GM19239 (cell line): ENCODE measurements around the gene NRDC.
A peak's percentile ranks its signal among the peaks of the same experiment; 100 is the strongest.

Experiments
- DNase-seq: peaks from one replicate; pipeline ENCODE4 v3.0.0; 2011; ENCODE audit warnings: low spot score; ENCODE audit not compliant: insufficient read length
- FAIRE-seq: peaks from 2 replicates; lab custom pipeline; 2011; peaks lifted over from hg19 to GRCh38; lab: Jason Lieb, UNC

Gene NRDC

DNA sequence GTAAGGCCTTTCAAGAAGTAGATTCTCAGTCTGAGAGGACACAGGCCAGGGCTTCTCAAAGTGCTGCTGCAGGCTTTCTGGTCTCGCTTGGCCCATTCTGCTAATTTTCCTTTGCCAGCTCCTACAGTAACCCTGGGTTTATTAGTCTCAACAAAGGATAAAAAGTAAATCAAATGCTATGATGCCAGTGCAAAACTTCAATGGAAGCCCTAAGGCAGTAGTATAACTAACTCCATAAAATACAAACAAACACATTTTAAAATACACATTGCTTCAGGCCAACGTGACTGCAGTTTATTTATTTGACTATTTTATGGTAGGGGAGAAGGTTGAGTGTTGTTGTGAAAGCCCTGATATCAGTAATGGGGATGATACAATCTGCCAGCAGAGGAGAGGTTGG lies 89.6 kb downstream of the NRDC start:
- FAIRE-seq: no peak
- DNase-seq: no peak

DNA sequence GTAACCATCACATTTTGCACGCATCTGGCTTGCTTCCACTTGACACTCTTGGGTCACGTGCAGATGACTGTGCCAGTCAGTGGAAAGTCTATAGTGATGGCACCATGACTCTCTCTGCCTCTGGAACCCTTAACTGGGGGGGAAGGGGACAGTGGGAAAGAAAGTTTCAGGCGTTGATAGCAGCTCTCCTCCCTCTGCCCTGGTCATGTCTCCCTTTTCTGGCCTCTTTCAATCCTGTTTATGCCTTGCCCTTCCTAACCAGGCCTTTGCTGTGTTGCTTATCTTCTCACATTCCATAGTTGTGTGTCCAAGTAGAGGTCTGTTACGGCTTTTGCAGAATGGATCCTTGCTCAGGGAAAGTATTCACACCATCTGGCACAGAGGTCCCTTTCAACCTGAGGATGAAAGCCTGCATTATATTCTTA lies 93.5 kb downstream of the NRDC start:
- DNase-seq: no peak
- no peak for FAIRE-seq

DNA sequence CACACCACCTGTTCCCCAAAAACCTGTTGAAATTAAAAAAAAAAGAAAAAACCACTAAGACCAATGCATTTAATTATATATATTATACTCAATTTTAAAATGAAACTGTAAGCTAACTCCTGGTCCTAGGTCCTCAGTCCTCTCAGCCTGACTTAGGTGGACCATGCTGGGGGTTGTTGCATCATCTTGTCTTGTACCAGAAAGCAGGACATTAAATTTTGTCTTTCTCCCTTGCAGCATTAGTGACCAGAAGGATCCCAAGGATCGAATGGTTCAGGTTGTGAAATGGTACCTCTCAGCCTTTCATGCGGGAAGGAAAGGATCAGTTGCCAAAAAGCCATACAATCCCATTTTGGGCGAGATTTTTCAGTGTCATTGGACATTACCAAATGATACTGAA lies 97.6 kb downstream of the NRDC start:
- no peak for FAIRE-seq

DNA sequence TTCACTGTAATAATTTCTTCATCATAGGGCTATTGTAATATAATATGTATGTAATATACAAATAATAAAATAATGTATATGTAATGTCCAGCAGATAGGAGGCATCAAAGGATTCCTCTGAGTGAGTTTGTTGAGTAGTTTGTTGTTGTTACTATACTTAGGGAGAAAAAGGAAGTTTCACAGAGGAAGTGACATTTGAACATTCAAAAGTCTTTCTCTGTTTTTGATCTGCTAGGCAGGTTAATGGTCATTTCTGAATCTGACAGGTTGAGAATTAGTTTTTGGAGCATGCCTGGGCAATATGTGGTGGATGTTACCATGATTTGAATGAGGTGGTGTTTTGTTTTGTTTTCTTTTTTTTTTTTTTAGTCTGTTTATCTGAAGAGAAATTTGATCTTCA lies 102.1 kb downstream of the NRDC start:
- FAIRE-seq: peak; percentile 52

More for the DNA sequence above, 97.6 kb downstream of the NRDC start:
- no peak for DNase-seq

DNA sequence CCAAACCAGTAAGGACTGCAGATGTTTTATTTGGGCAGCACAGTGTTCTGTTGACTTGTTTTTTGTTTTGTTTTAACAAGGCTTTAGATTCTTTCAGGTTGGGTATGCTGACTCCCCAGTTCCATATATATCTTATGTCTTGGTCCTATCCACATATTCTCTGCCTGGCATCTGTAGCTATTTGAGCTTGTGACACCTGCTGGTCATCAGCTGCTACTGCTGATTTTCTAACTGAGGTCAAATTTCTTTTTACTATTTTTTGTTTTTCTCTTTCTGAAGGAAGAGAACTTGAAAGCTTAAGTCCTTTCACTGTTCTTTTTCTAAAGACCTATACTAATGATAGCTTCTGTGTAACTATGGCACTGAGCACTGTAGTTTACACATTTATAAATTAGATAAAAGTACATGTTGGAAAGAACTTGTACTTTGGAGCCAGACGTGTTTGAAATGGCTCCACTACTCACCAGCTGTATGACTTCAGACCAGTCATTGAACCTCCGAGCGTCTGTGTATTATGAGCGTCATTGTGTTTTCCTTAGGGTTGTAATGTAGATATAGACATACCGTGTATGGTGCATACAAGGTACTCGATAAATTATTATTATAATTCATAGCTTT lies 109.4 kb downstream of the NRDC start:
- FAIRE-seq (peak; percentile 97), DNase-seq (peak; percentile 29)

More for the DNA sequence above, 102.1 kb downstream of the NRDC start:
- no peak for DNase-seq

DNA sequence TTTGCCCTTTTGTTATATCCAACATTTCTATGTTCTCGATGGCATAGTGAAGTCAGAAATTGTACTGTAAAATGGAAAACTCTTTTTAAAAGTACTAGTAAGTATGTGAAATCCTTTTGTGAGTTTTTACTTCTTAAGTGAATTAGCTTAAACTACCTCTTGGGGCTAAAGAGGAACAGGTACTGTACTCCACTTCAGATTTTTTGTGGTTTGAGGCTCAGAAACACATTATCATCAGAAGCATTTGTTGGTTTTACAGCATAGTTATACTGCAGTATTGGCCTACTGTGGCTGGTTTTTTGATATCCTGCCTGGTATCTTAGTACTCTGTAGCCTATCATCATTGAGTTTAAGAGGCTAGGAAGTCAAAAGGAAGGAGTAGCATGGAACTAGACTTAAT lies 117.2 kb downstream of the NRDC start:
- no peak for DNase-seq

DNA sequence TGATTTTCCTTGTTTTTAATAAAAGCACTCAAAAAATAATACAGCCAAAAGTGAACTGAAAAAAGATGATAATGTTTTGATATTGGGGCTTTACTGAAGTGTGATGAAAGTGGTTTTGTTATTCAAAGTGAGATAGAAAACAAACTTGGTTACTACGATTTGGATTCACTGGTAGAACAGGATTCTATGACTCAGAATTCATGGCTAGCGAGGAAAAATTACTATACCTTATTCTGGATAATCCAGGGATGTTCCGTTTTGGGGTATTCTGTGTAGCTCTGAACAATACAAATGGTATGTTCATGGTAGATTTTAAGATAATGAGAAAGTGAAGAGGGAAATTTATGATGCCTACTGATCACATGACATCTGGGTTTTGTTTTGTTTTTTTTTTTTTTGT lies 117.7 kb downstream of the NRDC start:
- DNase-seq: no peak
- no peak for FAIRE-seq

More for the DNA sequence above, 117.2 kb downstream of the NRDC start:
- FAIRE-seq: no peak

DNA sequence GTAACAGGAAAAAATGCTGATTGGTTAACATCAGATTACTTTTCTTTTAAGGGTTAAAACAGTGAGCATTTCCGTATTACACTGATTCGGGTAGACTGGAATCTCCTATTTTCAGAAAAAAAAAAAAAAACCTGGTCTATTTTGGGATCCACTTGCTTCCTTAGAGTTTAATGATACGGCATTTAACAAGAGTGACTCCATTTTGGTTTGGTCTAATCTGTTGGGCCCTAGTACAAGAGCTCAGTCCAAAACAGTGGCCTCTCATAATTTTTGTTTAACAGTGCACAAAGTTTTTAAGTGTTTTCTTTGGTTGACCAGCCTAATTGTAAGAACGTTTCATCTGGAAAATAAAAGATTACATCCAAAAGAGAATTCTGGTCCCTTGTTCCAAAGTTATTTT lies 120.2 kb downstream of the NRDC start:
- no peak for FAIRE-seq
- DNase-seq: no peak

DNA sequence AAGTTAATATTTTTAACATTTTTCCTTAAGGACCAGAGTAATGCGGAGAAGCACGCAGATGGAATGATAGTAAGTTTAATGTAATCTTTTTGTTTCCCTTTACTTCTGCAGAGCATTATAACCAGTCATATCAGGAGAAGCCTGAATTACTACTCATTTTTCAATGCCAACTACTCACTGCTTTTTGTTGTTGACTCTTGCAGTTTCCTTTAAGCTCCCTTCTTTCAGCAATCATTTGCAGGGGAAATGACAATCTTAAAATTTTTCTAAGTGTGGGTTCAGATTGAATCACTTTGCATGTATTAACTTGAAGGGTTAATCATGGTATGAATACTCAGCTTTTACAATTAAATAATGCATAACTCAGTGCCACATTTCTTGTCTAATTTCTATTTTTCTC lies 122.2 kb downstream of the NRDC start:
- no peak for DNase-seq
- FAIRE-seq: no peak

GRCh38 chr1:51755437-51755836 lies 123.1 kb downstream of the NRDC start:
- FAIRE-seq (no peak), DNase-seq (no peak)

DNA sequence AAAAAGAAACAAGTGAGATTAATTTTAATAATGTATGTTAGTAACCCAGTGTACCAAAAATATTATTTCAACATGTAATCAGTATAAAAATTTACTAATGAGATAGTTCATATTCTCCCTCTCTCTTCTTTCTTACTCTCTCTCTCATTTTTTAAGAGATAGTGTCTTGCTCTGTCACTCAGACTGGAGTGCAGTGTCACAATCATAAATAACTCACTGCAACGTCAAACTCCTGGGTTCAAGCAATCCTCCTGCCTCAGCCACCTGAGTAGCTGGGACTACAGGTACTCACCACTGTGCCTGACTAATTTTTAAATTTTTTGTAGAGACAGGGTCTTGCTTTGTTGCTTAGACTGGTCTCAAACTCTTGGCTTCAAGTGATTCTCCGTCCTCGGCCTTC lies 123.9 kb downstream of the NRDC start:
- DNase-seq (no peak), FAIRE-seq (no peak)

DNA sequence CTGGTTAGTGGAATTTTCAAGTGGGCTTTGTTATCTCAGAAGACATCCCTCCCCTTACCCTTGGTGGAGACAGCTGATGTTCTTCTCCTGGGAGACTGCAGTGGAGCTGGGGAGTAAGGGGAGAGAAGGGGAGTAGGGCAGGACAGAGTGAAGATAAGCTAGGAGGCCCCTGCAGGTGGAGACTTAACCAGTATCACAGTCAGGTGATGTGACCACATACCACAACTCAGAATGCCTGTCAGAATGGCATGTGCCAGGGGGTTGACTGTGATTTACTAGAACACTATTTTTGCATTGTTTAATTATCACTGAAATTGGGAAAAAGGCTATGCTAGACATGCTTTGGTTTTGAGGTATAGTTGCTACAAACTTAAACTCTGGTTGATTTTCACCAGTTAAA lies 124.6 kb downstream of the NRDC start:
- DNase-seq: no peak
- FAIRE-seq: peak; percentile 48

DNA sequence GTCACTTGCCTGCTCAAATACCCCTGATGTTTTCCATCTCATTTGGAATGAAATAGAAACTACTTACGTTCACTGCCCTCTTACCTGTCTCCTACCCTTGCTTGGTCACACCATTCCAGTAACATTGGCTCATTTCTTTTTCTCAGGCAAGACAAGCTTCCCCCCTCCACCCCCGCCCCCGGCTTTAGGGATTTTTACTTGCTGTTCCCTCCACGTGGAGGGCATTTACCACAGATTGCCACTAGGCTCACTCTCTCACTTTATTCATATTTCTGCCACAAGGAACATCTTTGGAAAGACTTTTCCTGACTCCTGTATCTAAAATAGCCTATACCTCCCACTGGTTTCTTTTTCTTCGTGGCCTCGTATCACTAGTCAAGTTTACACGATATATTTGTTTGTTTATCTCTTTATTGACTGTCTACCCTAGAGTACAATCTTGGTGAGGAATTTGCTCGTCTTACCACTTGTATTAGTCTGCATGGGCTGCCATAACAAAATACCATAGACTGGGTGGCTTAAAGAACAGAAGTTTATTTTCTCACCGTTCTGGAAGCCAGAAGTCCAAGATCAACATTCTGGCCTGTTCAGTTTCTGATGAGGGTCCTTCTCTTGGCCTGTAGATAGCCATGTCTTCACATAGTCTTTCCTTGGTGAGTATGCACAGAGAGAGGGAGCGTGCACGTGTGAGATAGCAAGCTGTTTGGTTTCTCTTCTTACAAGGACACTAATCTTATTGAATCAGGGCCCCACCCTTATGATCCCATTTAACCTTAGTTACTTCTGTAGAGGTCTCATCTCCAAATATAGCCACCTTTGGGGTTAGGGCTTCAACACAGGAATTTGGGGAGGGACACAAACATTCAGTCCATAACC lies 126.2 kb downstream of the NRDC start:
- no peak for FAIRE-seq
- no peak for DNase-seq

DNA sequence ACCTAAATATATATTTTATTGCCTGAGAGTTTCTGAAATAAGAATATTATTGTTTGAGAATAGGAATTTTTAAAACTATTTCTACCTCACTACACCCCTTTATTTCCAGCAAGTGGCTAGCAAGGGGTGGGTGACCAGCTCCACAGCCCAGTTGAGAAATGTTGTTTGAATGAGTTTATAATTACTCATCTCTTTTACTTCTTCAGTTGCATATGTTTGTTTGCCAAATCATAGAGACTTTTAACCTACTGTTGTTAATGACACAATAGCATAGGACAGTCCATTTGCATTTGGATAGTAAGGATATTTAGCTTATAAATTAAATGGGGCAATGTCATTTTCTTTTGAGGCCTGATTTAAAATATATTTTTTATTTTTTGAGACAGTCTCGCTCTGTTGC lies 127.8 kb downstream of the NRDC start:
- FAIRE-seq (no peak), DNase-seq (no peak)

DNA sequence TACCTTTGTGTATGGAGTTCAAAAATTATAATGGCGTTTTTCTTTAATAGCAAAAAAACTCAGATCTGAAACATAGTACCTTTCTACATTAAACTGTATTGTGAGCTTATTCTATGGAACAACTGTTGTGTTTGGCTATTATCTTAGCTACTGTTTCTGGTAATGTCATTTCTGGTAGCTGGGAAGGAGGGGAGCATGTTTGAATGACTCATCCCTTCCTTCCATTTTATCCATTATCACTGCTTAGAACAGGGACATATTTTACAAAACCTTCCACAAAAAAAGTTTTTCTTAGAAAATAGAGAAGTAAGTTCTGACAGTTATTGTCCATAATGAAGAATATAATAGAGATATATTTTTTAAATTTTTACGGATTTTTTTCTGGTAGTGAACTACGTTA lies 128.3 kb downstream of the NRDC start:
- DNase-seq (no peak), FAIRE-seq (no peak)

DNA sequence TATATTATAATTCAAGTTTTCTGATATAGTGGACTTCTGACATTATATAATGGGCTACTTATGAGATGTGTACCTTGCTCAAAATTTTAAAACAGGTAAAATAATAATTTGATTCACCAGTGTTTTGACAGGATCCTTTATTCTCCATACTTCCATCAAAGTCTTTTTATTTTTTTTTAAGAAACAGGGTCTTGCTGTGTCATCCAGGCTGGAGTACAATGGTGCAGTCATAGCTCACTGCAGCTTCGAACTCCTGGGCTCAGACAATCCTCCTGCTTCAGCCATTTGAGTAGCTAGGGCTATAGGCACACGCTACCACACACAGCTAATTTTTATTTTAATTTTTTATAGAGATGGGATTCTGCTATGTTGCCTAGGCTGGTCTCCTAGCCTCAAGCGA lies 129.4 kb downstream of the NRDC start:
- no peak for FAIRE-seq

DNA sequence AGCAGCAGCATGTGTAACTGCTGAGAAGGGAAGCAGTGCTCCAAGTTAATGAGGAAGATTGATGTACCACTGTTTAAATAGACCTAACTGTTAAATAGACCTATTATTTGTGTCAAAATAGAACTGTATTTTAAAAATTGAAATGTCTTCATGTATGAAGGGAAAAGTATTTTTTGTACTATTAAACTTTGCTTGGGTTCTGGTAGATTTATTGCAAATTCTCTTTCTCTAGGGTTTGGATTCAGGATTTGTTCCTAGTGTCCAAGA lies 133.3 kb downstream of the NRDC start:
- DNase-seq (no peak), FAIRE-seq (no peak)

More for the DNA sequence above, 129.4 kb downstream of the NRDC start:
- DNase-seq: no peak

DNA sequence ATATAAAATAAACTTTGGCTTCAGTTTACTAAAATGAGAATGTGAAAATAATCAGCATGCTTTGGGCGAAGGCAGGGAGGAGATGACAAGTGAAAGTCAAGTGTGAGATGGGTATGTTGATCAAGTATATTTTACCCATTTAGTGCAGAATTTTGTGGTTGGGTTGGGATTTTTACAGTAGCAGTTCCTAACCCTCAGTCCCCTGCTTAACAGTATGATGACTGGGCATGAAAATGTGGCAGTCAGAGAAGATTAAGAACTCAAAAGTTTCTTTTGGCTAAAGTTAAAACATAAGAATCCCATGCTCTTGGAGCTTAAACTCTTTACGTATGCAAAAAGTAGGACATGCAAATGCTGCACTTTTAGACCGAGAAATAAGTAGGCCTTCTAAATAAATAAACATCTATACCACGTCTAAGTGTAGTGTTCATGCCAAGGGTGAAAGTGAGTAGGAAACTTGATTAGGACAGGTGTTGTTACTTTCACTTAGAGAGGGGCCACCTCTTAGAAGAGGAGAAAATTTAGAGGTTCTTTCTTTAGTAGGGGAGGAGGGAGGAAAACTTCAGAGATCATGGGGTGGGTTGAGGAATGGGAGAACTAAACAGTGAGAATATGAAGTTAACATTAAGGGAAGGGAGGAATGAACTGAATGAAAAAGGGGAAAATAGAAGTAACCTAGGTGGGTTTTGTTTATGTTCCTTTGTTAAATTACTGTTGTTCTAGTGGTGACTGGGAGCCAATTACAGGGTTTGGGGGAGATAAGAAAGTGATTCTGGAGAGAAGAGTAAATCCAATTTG lies 133.8 kb downstream of the NRDC start:
- peak; percentile 75 for FAIRE-seq
- DNase-seq: no peak

GRCh38 chr1:51741121-51741681 lies 137.3 kb downstream of the NRDC start:
- FAIRE-seq: no peak
- DNase-seq: no peak

- DNase-seq: no peak
- peak; percentile 68 for FAIRE-seq
Observed at GRCh38 chr1:51740652-51741051, 137.9 kb downstream of the NRDC start.
